MM.1S (cell line): Measurements from ENCODE around the gene PWWP2B.

ENCODE experiments used
- CTCF ChIP-seq: fragments of 300-600 bp; sonication (generic); IDR thresholded peaks from 2 replicates; pipeline ENCODE4 v1.5.1; 2016; ENCODE audit warnings: antibody characterized with exemption, low read length, mixed read lengths
- EZH2phosphoT487 ChIP-seq: fragments of 300-600 bp; sonication (generic); IDR thresholded peaks from 2 replicates; pipeline ENCODE4 v1.6.1; 2018; ENCODE audit warnings: antibody characterized with exemption, low read length

GRCh38 chr10:132390170-132390920, 6.7 kb upstream of the PWWP2B start:
- TF ChIP-seq CTCF (no peak), EZH2phosphoT487 (no peak)
